Measurements from ENCODE around the gene MLLT10. TPM values are rescaled to one million over a fixed set of nuclear protein-coding genes. Genes with fewer than 3 reads are reported as not detected.
"Not testable (repeated sequence)": the region's sequence is repeated elsewhere in the genome, so short reads cannot be mapped to it uniquely, and the experiment has no call there.

MLLT10 gene
- total and polyA plus RNA-seq, 2 experiments from 2014 or later, result 16.8 to 34.9 TPM

- no peak overlapping the region for H2AFZ ChIP-seq
- no peak for TF ChIP-seq CTCF (IDR thresholded peaks at IDR 0.05; ENCODE audit: poor library complexity)
- no peak for TF ChIP-seq EZH2phosphoT487 (IDR thresholded peaks at IDR 0.05; ENCODE audit: low read depth, severe bottlenecking, unreplicated experiment)
- TF ChIP-seq EZH2 (IDR thresholded peaks at IDR 0.05; ENCODE audit: borderline replicate concordance), result no peak
- DNase-seq (ENCODE audit: low spot score), result no peak
- H3K9me3 ChIP-seq (ENCODE audit: low read depth), result no peaks in the 10 kb centered on the region
- H3K4me3 ChIP-seq, result no peak overlapping the region
- H4K20me1 ChIP-seq (ENCODE audit: insufficient read depth, poor library complexity, severe bottlenecking), result no peaks in the 10 kb centered on the region
- H3K4me1 ChIP-seq (ENCODE audit: insufficient read depth), result no peaks in the 10 kb centered on the region
- no peaks in the 10 kb centered on the region for H3K9me2 ChIP-seq (replicated peaks; ENCODE audit: insufficient read depth)
- no peak overlapping the region for H3K27ac ChIP-seq
- no peaks in the 10 kb centered on the region for H3K36me3 ChIP-seq (replicated peaks; ENCODE audit: insufficient read depth, low read depth)
- peaks cover 14% of the 10 kb centered on the region for H3K79me2 ChIP-seq
- no peaks in the 10 kb centered on the region for H3K27me3 ChIP-seq
- no peak overlapping the region for H3K4me2 ChIP-seq
These were observed 93.3 kb downstream of the MLLT10 start for GRCh38 chr10:21627331-21627730.

GRCh38 chr10:21628023-21628422 is 94.0 kb downstream of the MLLT10 start:
- Histone ChIP-seq H3K36me3 (replicated peaks; ENCODE audit: insufficient read depth, low read depth) (no peaks in the 10 kb centered on the region), H3K79me2 (peaks cover 14% of the 10 kb centered on the region), H3K4me1 (ENCODE audit: insufficient read depth) (no peaks in the 10 kb centered on the region), H3K9me2 (replicated peaks; ENCODE audit: insufficient read depth) (no peaks in the 10 kb centered on the region), H3K9me3 (ENCODE audit: low read depth) (no peaks in the 10 kb centered on the region), H3K4me2 (no peak overlapping the region), H3K27ac (no peak overlapping the region), H3K27me3 (no peaks in the 10 kb centered on the region), H2AFZ (no peak overlapping the region), H4K20me1 (ENCODE audit: insufficient read depth, poor library complexity, severe bottlenecking) (no peaks in the 10 kb centered on the region), H3K4me3 (no peak overlapping the region)
- WGBS (ENCODE audit: low lambda C conversion rate, missing lambda C conversion rate), result 54% methylated on average over 2 of the region's 2 CpGs
- no peak for TF ChIP-seq EZH2 (IDR thresholded peaks at IDR 0.05; ENCODE audit: borderline replicate concordance)
- no peak for TF ChIP-seq EZH2phosphoT487 (IDR thresholded peaks at IDR 0.05; ENCODE audit: low read depth, severe bottlenecking, unreplicated experiment)
- no peak for TF ChIP-seq CTCF (IDR thresholded peaks at IDR 0.05; ENCODE audit: poor library complexity)
- DNase-seq (ENCODE audit: low spot score), result no peak

GRCh38 chr10:21628645-21629044 is 94.6 kb downstream of the MLLT10 start:
- H3K4me1 ChIP-seq (ENCODE audit: insufficient read depth); H3K36me3 ChIP-seq (replicated peaks; ENCODE audit: insufficient read depth, low read depth); H3K9me3 ChIP-seq (ENCODE audit: low read depth); H4K20me1 ChIP-seq (ENCODE audit: insufficient read depth, poor library complexity, severe bottlenecking); H3K27ac ChIP-seq; H3K27me3 ChIP-seq; H3K4me2 ChIP-seq; H2AFZ ChIP-seq; H3K4me3 ChIP-seq; DNase-seq (ENCODE audit: low spot score); H3K9me2 ChIP-seq (replicated peaks; ENCODE audit: insufficient read depth): not testable (repeated sequence)
- 97% methylated on average over 8 of the region's 8 CpGs for WGBS (ENCODE audit: low lambda C conversion rate, missing lambda C conversion rate)
- H3K79me2 ChIP-seq, result peaks cover 14% of the 10 kb centered on the region

GRCh38 chr10:21634599-21635365 is 100.8 kb downstream of the MLLT10 start:
- no peaks in the 10 kb centered on the region for H3K27me3 ChIP-seq
- no peak overlapping the region for H2AFZ ChIP-seq
- 88% methylated on average over 4 of the region's 4 CpGs for WGBS (ENCODE audit: low lambda C conversion rate, missing lambda C conversion rate)
- no peaks in the 10 kb centered on the region for H3K4me1 ChIP-seq (ENCODE audit: insufficient read depth)
- H3K9me2 ChIP-seq (replicated peaks; ENCODE audit: insufficient read depth), result no peaks in the 10 kb centered on the region
- no peak for TF ChIP-seq CTCF (IDR thresholded peaks at IDR 0.05; ENCODE audit: poor library complexity)
- TF ChIP-seq EZH2phosphoT487 (IDR thresholded peaks at IDR 0.05; ENCODE audit: low read depth, severe bottlenecking, unreplicated experiment), result no peak
- TF ChIP-seq EZH2 (IDR thresholded peaks at IDR 0.05; ENCODE audit: borderline replicate concordance), result no peak
- no peak overlapping the region for H3K4me2 ChIP-seq
- no peak for DNase-seq (ENCODE audit: low spot score)
- no peak overlapping the region for H3K27ac ChIP-seq
- no peaks in the 10 kb centered on the region for H3K9me3 ChIP-seq (ENCODE audit: low read depth)
- no peaks in the 10 kb centered on the region for H4K20me1 ChIP-seq (ENCODE audit: insufficient read depth, poor library complexity, severe bottlenecking)
- H3K36me3 ChIP-seq (replicated peaks; ENCODE audit: insufficient read depth, low read depth), result no peaks in the 10 kb centered on the region
- H3K79me2 ChIP-seq, result peaks cover 18% of the 10 kb centered on the region
- no peak overlapping the region for H3K4me3 ChIP-seq

Data from hepatocyte (in vitro differentiated cells).